IMR-90 (cell line): ENCODE measurements around the gene HLA-F.

Source experiments
- CEBPB ChIP-seq: IDR thresholded peaks from 2 replicates; pipeline ENCODE4 v1.6.1; 2012; ENCODE audit warnings: low read depth, low read length, improper control_type of control experiment
- CHD1 ChIP-seq: IDR thresholded peaks from 2 replicates; pipeline ENCODE4 v1.6.1; 2012; ENCODE audit warnings: low read depth, low read length, improper control_type of control experiment
- FOS ChIP-seq: fragments of 150-350 bp; IDR thresholded peaks from 2 replicates; pipeline ENCODE4 v1.6.1; 2016; ENCODE audit warnings: low read depth, low read length
- MAFK ChIP-seq: IDR thresholded peaks from 2 replicates; pipeline ENCODE4 v1.6.1; 2012; ENCODE audit warnings: low read depth, low read length, improper control_type of control experiment
- MAZ ChIP-seq: IDR thresholded peaks from 2 replicates; pipeline ENCODE4 v1.6.1; 2012; ENCODE audit warnings: low read depth, mild to moderate bottlenecking, low read length, improper control_type of control experiment, moderate library complexity, borderline replicate concordance
- MXI1 ChIP-seq: IDR thresholded peaks from 2 replicates; pipeline ENCODE4 v1.6.1; 2012; ENCODE audit warnings: low read depth, mild to moderate bottlenecking, low read length, moderate library complexity, borderline replicate concordance
- POLR2A ChIP-seq: IDR thresholded peaks from 2 replicates; pipeline ENCODE4 v1.6.1; 2012; ENCODE audit warnings: mild to moderate bottlenecking, low read depth, low read length
- RAD21 ChIP-seq: IDR thresholded peaks from 2 replicates; pipeline ENCODE4 v1.6.1; 2012; ENCODE audit warnings: low read length, improper control_type of control experiment
- RCOR1 ChIP-seq: IDR thresholded peaks from 2 replicates; pipeline ENCODE4 v1.6.1; 2012; ENCODE audit warnings: mild to moderate bottlenecking, low read length, improper control_type of control experiment; ENCODE audit not compliant: insufficient replicate concordance
- RFX5 ChIP-seq: IDR thresholded peaks from 2 replicates; pipeline ENCODE4 v1.8.0; 2012; ENCODE audit warnings: low read depth, mild to moderate bottlenecking, low read length, moderate library complexity
- SMC3 ChIP-seq: fragments of 150-350 bp; IDR thresholded peaks from 2 replicates; pipeline ENCODE4 v1.6.1; 2016; ENCODE audit warnings: low read depth, mild to moderate bottlenecking, antibody characterized with exemption, low read length, moderate library complexity
- TF ChIP-seq, protein P1 (sequence below): conservative IDR thresholded peaks from 2 replicates; pipeline ENCODE4 v1.5.1; 2012; ENCODE audit warnings: mild to moderate bottlenecking, low read depth, low read length, improper control_type of control experiment
- TF ChIP-seq, protein P2 (sequence below): fragments of 150-350 bp; IDR thresholded peaks from 2 replicates; pipeline ENCODE4 v1.6.1; 2016; ENCODE audit warnings: low read depth, mild to moderate bottlenecking, low read length, moderate library complexity, borderline replicate concordance
- TF ChIP-seq, protein P3 (sequence below): fragments of 150-350 bp; IDR thresholded peaks from 2 replicates; pipeline ENCODE4 v1.6.1; 2017; ENCODE audit warnings: mild to moderate bottlenecking, antibody characterized with exemption, low read length, low read depth

DNA sequence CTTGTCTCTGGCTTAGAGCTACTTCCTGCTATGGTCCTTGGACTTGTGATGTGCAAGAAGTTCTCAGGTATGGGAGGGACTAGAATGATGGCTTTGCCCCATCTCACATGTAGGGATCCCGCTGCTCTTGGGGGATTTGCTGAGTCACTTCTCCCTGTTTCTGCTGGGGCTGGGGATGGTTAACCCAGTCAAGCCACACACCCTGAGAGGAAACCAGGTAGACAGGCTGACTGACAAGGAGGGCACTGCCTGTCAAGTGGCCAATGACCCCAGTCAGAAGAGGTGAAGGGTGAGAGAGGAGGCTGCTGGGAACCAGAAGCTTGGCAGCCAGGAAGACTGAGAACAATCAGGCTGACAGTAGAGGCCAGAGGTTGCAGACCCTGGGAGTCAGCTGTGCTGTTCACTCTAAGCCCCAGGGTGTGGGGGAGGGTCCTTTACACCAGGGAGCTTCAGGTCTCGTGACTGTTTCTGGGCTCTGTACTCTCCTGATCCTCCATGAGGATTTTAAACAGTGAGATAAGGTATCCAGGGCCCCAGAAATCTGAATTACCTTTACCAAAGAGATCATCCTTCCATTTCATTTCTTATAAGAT, 34.6 kb downstream of the HLA-F start:
- TF ChIP-seq, protein P1, sequence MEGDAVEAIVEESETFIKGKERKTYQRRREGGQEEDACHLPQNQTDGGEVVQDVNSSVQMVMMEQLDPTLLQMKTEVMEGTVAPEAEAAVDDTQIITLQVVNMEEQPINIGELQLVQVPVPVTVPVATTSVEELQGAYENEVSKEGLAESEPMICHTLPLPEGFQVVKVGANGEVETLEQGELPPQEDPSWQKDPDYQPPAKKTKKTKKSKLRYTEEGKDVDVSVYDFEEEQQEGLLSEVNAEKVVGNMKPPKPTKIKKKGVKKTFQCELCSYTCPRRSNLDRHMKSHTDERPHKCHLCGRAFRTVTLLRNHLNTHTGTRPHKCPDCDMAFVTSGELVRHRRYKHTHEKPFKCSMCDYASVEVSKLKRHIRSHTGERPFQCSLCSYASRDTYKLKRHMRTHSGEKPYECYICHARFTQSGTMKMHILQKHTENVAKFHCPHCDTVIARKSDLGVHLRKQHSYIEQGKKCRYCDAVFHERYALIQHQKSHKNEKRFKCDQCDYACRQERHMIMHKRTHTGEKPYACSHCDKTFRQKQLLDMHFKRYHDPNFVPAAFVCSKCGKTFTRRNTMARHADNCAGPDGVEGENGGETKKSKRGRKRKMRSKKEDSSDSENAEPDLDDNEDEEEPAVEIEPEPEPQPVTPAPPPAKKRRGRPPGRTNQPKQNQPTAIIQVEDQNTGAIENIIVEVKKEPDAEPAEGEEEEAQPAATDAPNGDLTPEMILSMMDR: no peak
- TF ChIP-seq MXI1 (no peak), RCOR1 (no peak), MAFK (no peak), POLR2A (no peak), MAZ (no peak), SMC3 (no peak), CEBPB (no peak), RAD21 (no peak), RFX5 (no peak), FOS (no peak), CHD1 (no peak)
- TF ChIP-seq, protein P2, sequence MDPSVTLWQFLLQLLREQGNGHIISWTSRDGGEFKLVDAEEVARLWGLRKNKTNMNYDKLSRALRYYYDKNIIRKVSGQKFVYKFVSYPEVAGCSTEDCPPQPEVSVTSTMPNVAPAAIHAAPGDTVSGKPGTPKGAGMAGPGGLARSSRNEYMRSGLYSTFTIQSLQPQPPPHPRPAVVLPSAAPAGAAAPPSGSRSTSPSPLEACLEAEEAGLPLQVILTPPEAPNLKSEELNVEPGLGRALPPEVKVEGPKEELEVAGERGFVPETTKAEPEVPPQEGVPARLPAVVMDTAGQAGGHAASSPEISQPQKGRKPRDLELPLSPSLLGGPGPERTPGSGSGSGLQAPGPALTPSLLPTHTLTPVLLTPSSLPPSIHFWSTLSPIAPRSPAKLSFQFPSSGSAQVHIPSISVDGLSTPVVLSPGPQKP: no peak
- TF ChIP-seq, protein P3, sequence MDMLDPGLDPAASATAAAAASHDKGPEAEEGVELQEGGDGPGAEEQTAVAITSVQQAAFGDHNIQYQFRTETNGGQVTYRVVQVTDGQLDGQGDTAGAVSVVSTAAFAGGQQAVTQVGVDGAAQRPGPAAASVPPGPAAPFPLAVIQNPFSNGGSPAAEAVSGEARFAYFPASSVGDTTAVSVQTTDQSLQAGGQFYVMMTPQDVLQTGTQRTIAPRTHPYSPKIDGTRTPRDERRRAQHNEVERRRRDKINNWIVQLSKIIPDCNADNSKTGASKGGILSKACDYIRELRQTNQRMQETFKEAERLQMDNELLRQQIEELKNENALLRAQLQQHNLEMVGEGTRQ: no peak
